Glutamatergic neuron (in vitro differentiated cells): ENCODE results near the gene LARP7. TPM values are rescaled to one million over a fixed set of nuclear protein-coding genes. Genes with fewer than 3 reads are reported as not detected.

Source experiments
- DNase-seq: peaks from one replicate; pipeline ENCODE4 v3.0.0; 2022
- H3K27ac Mint-ChIP-seq: one replicate; pipeline ENCODE4 v1.8.0; 2020; ENCODE audit warnings: mild to moderate bottlenecking, mixed read lengths, inconsistent platforms; ENCODE audit not compliant: unreplicated experiment
- H3K27me3 Mint-ChIP-seq: one replicate; pipeline ENCODE4 v1.8.0; 2020; ENCODE audit warnings: mild to moderate bottlenecking, moderate library complexity, mixed read lengths, inconsistent platforms; ENCODE audit not compliant: unreplicated experiment
- H3K36me3 Mint-ChIP-seq: one replicate; pipeline ENCODE4 v1.8.0; 2020; ENCODE audit warnings: mild to moderate bottlenecking, mixed read lengths, inconsistent platforms; ENCODE audit not compliant: unreplicated experiment
- H3K4me1 Mint-ChIP-seq: one replicate; pipeline ENCODE4 v1.8.0; 2020; ENCODE audit warnings: mild to moderate bottlenecking, low read depth, mixed read lengths, inconsistent platforms; ENCODE audit not compliant: unreplicated experiment
- H3K4me3 Mint-ChIP-seq: one replicate; pipeline ENCODE4 v1.8.0; 2020; ENCODE audit warnings: mild to moderate bottlenecking, mixed read lengths, inconsistent platforms; ENCODE audit not compliant: unreplicated experiment
- H3K9me3 Mint-ChIP-seq: one replicate; pipeline ENCODE4 v1.8.0; 2020; ENCODE audit warnings: mild to moderate bottlenecking, moderate library complexity, mixed read lengths, inconsistent platforms; ENCODE audit not compliant: unreplicated experiment
- CTCF ChIP-seq: fragments of 200-600 bp; sonication (generic); IDR thresholded peaks from one replicate; pipeline ENCODE4 v1.5.0; 2021; ENCODE audit not compliant: partially characterized antibody, unreplicated experiment
- long read RNA-seq: library from polyadenylated mRNA; unstranded; transcript quantifications from one replicate; pipeline ENCODE4 v2.0.0, GENCODE V29; 2020; ENCODE audit not compliant: unreplicated experiment
- total RNA-seq: library from RNA; stranded (reverse); fragmentation: NEBNext Ultra II Directional; extraction: Animal tissue kit (Norgen Biotek cat#: 25700); gene quantifications from one replicate; pipeline ENCODE4 v1.2.1, GENCODE V29; 2021; ENCODE audit not compliant: unreplicated experiment

The LARP7 gene
- 40.9 TPM for total RNA-seq
- long read RNA-seq, partial matches to known transcripts = 13 of 25 reads
- long read RNA-seq, other reads (novel, unspliced or antisense) = 9 of 25 reads

GRCh38 chr4:112636688-112637551 is at the start of gene LARP7, which contains the start of gene ZGRF1:
Gene LARP7, plus strand, starts transcription at chr4:112637143. Its CDS starts 7,527 bp downstream, at chr4:112644670.
Gene ZGRF1, minus strand, starts transcription at chr4:112636909. Its CDS starts 3,733 bp downstream, at chr4:112633176.
- Mint-ChIP-seq H3K27me3 (no peaks in the 10 kb centered on the region), H3K36me3 (no peaks in the 10 kb centered on the region), H3K9me3 (no peaks in the 10 kb centered on the region), H3K4me3 (peak within 1 kb of the TSS; percentile 56), H3K4me1 (no peaks in the 10 kb centered on the region), H3K27ac (no peak within 1 kb of the TSS)
- peak; percentile 78 for TF ChIP-seq CTCF
- peak; percentile 95 for DNase-seq

GRCh38 chr4:112589206-112589605 is 47.7 kb upstream of the LARP7 start:
- H3K9me3 Mint-ChIP-seq = no peaks in the 10 kb centered on the region
- TF ChIP-seq CTCF = no peak
- no peaks in the 10 kb centered on the region for H3K4me1 Mint-ChIP-seq
- no peak overlapping the region for H3K27ac Mint-ChIP-seq
- DNase-seq = no peak
- no peaks in the 10 kb centered on the region for H3K27me3 Mint-ChIP-seq
- no peaks in the 10 kb centered on the region for H3K36me3 Mint-ChIP-seq
- H3K4me3 Mint-ChIP-seq = no peak overlapping the region

GRCh38 chr4:112591593-112591992 is 45.4 kb upstream of the LARP7 start:
- no peak for TF ChIP-seq CTCF
- no peak for DNase-seq
- H3K27ac Mint-ChIP-seq = no peak overlapping the region
- no peaks in the 10 kb centered on the region for H3K36me3 Mint-ChIP-seq
- H3K27me3 Mint-ChIP-seq = no peaks in the 10 kb centered on the region
- H3K9me3 Mint-ChIP-seq = no peaks in the 10 kb centered on the region
- H3K4me3 Mint-ChIP-seq = no peak overlapping the region
- H3K4me1 Mint-ChIP-seq = no peaks in the 10 kb centered on the region

GRCh38 chr4:112592717-112593116 is 44.2 kb upstream of the LARP7 start:
- Mint-ChIP-seq H3K27me3 (no peaks in the 10 kb centered on the region), H3K27ac (no peak overlapping the region), H3K4me1 (no peaks in the 10 kb centered on the region), H3K36me3 (no peaks in the 10 kb centered on the region), H3K4me3 (no peak overlapping the region), H3K9me3 (no peaks in the 10 kb centered on the region)
- DNase-seq = no peak
- TF ChIP-seq CTCF = no peak
